ENCODE data around the gene RSL1D1. TPM values are rescaled to one million over a fixed set of nuclear protein-coding genes. Genes with fewer than 3 reads are reported as not detected.

The RSL1D1 gene
- total RNA-seq (2014; rRNA removed; shearing (Covaris generic); ENCODE audit: low replicate concordance): 346 and 797 TPM in 2 replicates

- no peaks in the 10 kb centered on the region for H3K9me3 ChIP-seq
- DNase-seq: peak; percentile 88
- H3K27me3 ChIP-seq: no peaks in the 10 kb centered on the region
- H3K4me3 ChIP-seq: peak within 1 kb of the TSS; percentile 99
- peaks cover 53% of the 10 kb centered on the region for H3K36me3 ChIP-seq
These were observed at the start of gene RSL1D1 for GRCh38 chr16:11851294-11852091. Gene RSL1D1 (minus strand): TSS chr16:11851542. CDS start chr16:11851512, 30 bp downstream.

GRCh38 chr16:11901091-11901490 lies 49.7 kb upstream of the RSL1D1 start:
- Histone ChIP-seq H3K9me3 (no peaks in the 10 kb centered on the region), H3K4me3 (no peak overlapping the region), H3K27me3 (no peaks in the 10 kb centered on the region), H3K36me3 (peaks cover 58% of the 10 kb centered on the region)
- DNase-seq: no peak

GRCh38 chr16:11896486-11897176 lies 45.3 kb upstream of the RSL1D1 start:
- no peak overlapping the region for H3K4me3 ChIP-seq
- peak; percentile 43 for DNase-seq

GRCh38 chr16:11893571-11893970 lies 42.2 kb upstream of the RSL1D1 start:
- H3K4me3 ChIP-seq: no peak overlapping the region
- no peak for DNase-seq
- peaks cover 73% of the 10 kb centered on the region for H3K36me3 ChIP-seq
- H3K27me3 ChIP-seq: no peaks in the 10 kb centered on the region
- no peaks in the 10 kb centered on the region for H3K9me3 ChIP-seq

More at GRCh38 chr16:11896486-11897176, 45.3 kb upstream of the RSL1D1 start:
- Histone ChIP-seq H3K9me3 (no peaks in the 10 kb centered on the region), H3K36me3 (peaks cover 61% of the 10 kb centered on the region), H3K27me3 (no peaks in the 10 kb centered on the region)

GRCh38 chr16:11892761-11893160 lies 41.4 kb upstream of the RSL1D1 start:
- peaks cover 79% of the 10 kb centered on the region for H3K36me3 ChIP-seq

GRCh38 chr16:11890231-11890965 lies 39.1 kb upstream of the RSL1D1 start:
- no peak for DNase-seq
- no peaks in the 10 kb centered on the region for H3K9me3 ChIP-seq
- H3K4me3 ChIP-seq: no peak overlapping the region
- H3K27me3 ChIP-seq: no peaks in the 10 kb centered on the region
- peaks cover 86% of the 10 kb centered on the region for H3K36me3 ChIP-seq

More at GRCh38 chr16:11892761-11893160, 41.4 kb upstream of the RSL1D1 start:
- Histone ChIP-seq H3K27me3 (no peaks in the 10 kb centered on the region), H3K9me3 (no peaks in the 10 kb centered on the region), H3K4me3 (no peak overlapping the region)
- DNase-seq: no peak

- no peak for DNase-seq
- Histone ChIP-seq H3K4me3 (no peak overlapping the region), H3K27me3 (no peaks in the 10 kb centered on the region), H3K9me3 (no peaks in the 10 kb centered on the region), H3K36me3 (peaks cover 87% of the 10 kb centered on the region)
These were observed 35.5 kb upstream of the RSL1D1 start for GRCh38 chr16:11886881-11887280.

- Histone ChIP-seq H3K4me3 (no peak overlapping the region), H3K36me3 (peaks cover 89% of the 10 kb centered on the region), H3K9me3 (no peaks in the 10 kb centered on the region), H3K27me3 (no peaks in the 10 kb centered on the region)
- DNase-seq: no peak
These were observed 32.7 kb upstream of the RSL1D1 start for GRCh38 chr16:11884035-11884434.

- Histone ChIP-seq H3K27me3 (no peaks in the 10 kb centered on the region), H3K36me3 (peaks cover 88% of the 10 kb centered on the region), H3K9me3 (no peaks in the 10 kb centered on the region), H3K4me3 (no peak overlapping the region)
- no peak for DNase-seq
These were observed 28.7 kb upstream of the RSL1D1 start for GRCh38 chr16:11880007-11880406.

GRCh38 chr16:11877374-11877773 lies 26.0 kb upstream of the RSL1D1 start:
- H3K9me3 ChIP-seq: no peaks in the 10 kb centered on the region
- no peak for DNase-seq
- no peaks in the 10 kb centered on the region for H3K27me3 ChIP-seq
- H3K4me3 ChIP-seq: no peak overlapping the region
- peaks cover 93% of the 10 kb centered on the region for H3K36me3 ChIP-seq

GRCh38 chr16:11876306-11876705 lies 25.0 kb upstream of the RSL1D1 start:
- Histone ChIP-seq H3K36me3 (peaks cover 94% of the 10 kb centered on the region), H3K9me3 (no peaks in the 10 kb centered on the region), H3K27me3 (no peaks in the 10 kb centered on the region), H3K4me3 (no peak overlapping the region)
- DNase-seq: no peak

- H3K27me3 ChIP-seq: no peaks in the 10 kb centered on the region
- H3K9me3 ChIP-seq: no peaks in the 10 kb centered on the region
- no peak for DNase-seq
- no peak overlapping the region for H3K4me3 ChIP-seq
- peaks cover 94% of the 10 kb centered on the region for H3K36me3 ChIP-seq
These were observed 24.4 kb upstream of the RSL1D1 start for GRCh38 chr16:11875721-11876120.

- no peaks in the 10 kb centered on the region for H3K9me3 ChIP-seq
- peaks cover 75% of the 10 kb centered on the region for H3K36me3 ChIP-seq
- H3K27me3 ChIP-seq: no peaks in the 10 kb centered on the region
- H3K4me3 ChIP-seq: no peak overlapping the region
- DNase-seq: peak; percentile 14
These were observed 19.9 kb upstream of the RSL1D1 start for GRCh38 chr16:11871193-11871592.

GRCh38 chr16:11870399-11870798 lies 19.1 kb upstream of the RSL1D1 start:
- no peaks in the 10 kb centered on the region; the same call in 1 of the 2 replicates for H3K9me3 ChIP-seq
- H3K36me3 ChIP-seq: peaks cover 68% of the 10 kb centered on the region
- no peak for DNase-seq
- H3K27me3 ChIP-seq: no peaks in the 10 kb centered on the region
- H3K4me3 ChIP-seq: no peak overlapping the region

GRCh38 chr16:11869353-11870228 lies 18.2 kb upstream of the RSL1D1 start:
- Histone ChIP-seq H3K4me3 (no peak overlapping the region), H3K27me3 (no peaks in the 10 kb centered on the region), H3K36me3 (peaks cover 59% of the 10 kb centered on the region), H3K9me3 (no peaks in the 10 kb centered on the region; the same call in 1 of the 2 replicates)
- no peak for DNase-seq

GRCh38 chr16:11868412-11868980 lies 17.2 kb upstream of the RSL1D1 start:
- no peaks in the 10 kb centered on the region for H3K27me3 ChIP-seq
- H3K36me3 ChIP-seq: peaks cover 51% of the 10 kb centered on the region
- no peak for DNase-seq
- no peak overlapping the region for H3K4me3 ChIP-seq
- H3K9me3 ChIP-seq: no peaks in the 10 kb centered on the region; the same call in 1 of the 2 replicates
